Parathyroid adenoma (tissue), 2 donors: Measurements from ENCODE around the gene TRAM2.

ENCODE experiments used
- H2AFZ ChIP-seq: fragments of 300-600 bp; sonication (generic); one replicate; pipeline ENCODE4 v1.7.0; 2017; ENCODE audit warnings: antibody characterized with exemption, mild to moderate bottlenecking
- H3K27ac ChIP-seq: fragments of 300-600 bp; sonication (generic); one replicate; pipeline ENCODE4 v1.7.0; 2017
- H3K27me3 ChIP-seq: fragments of 300-600 bp; sonication (generic); one replicate; pipeline ENCODE4 v1.7.0; 2017; ENCODE audit warnings: low read length; ENCODE audit not compliant: control insufficient read depth, insufficient read depth
- H3K36me3 ChIP-seq: fragments of 300-600 bp; sonication (generic); one replicate; pipeline ENCODE4 v1.7.0; 2017; ENCODE audit warnings: low read length; ENCODE audit not compliant: control insufficient read depth, insufficient read depth
- H3K4me1 ChIP-seq: fragments of 300-600 bp; sonication (generic); one replicate; pipeline ENCODE4 v1.7.0; 2017; ENCODE audit warnings: control low read depth
- H3K4me2 ChIP-seq: fragments of 300-600 bp; sonication (generic); one replicate; pipeline ENCODE4 v1.7.0; 2017; ENCODE audit warnings: low read length
- H3K4me3 ChIP-seq: fragments of 300-600 bp; sonication (generic); one replicate; pipeline ENCODE4 v1.7.0; 2017; ENCODE audit warnings: low read depth, low read length
- H3K79me2 ChIP-seq: fragments of 300-600 bp; sonication (generic); one replicate; pipeline ENCODE4 v1.7.0; 2017; ENCODE audit warnings: control low read depth
- H3K9ac ChIP-seq: fragments of 300-600 bp; sonication (generic); one replicate; pipeline ENCODE4 v1.7.0; 2017; ENCODE audit warnings: mild to moderate bottlenecking
- H3K9me3 ChIP-seq: fragments of 300-600 bp; sonication (generic); one replicate; pipeline ENCODE4 v1.7.0; 2017; ENCODE audit warnings: low read length; ENCODE audit not compliant: control insufficient read depth
- TF ChIP-seq, protein P1 (sequence below): fragments of 300-600 bp; sonication (generic); IDR thresholded peaks from one replicate; pipeline ENCODE4 v1.7.0; 2017; ENCODE audit warnings: antibody characterized with exemption, mild to moderate bottlenecking
- donor health status: primary hyperparathyroidism.

TRAM2 gene

DNA sequence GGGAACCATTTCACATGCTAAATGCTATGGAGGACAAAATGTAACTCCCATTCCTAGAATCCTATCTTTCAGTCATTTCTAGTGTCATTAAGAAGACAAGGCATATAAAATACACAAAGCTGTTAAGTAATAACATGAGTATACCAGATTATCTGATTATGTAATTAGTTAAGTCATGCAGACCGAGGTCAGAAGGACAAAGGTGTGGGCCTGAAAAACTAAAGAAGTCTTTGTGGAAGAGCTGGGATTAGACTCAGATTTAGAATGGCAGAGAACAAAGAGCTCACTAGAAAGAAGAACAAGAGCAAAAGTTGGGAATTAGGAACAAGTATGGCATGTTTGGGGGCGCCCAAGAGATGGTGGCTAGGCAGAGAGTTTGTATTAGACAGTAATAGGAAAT, 119.8 kb downstream of the TRAM2 start:
- H3K36me3 ChIP-seq = no peaks in the 10 kb centered on the region
- H3K79me2 ChIP-seq = no peaks in the 10 kb centered on the region
- TF ChIP-seq, protein P1, sequence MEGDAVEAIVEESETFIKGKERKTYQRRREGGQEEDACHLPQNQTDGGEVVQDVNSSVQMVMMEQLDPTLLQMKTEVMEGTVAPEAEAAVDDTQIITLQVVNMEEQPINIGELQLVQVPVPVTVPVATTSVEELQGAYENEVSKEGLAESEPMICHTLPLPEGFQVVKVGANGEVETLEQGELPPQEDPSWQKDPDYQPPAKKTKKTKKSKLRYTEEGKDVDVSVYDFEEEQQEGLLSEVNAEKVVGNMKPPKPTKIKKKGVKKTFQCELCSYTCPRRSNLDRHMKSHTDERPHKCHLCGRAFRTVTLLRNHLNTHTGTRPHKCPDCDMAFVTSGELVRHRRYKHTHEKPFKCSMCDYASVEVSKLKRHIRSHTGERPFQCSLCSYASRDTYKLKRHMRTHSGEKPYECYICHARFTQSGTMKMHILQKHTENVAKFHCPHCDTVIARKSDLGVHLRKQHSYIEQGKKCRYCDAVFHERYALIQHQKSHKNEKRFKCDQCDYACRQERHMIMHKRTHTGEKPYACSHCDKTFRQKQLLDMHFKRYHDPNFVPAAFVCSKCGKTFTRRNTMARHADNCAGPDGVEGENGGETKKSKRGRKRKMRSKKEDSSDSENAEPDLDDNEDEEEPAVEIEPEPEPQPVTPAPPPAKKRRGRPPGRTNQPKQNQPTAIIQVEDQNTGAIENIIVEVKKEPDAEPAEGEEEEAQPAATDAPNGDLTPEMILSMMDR = no peak
- no peaks in the 10 kb centered on the region for H3K27me3 ChIP-seq
- H3K9me3 ChIP-seq = no peaks in the 10 kb centered on the region
- no peaks in the 10 kb centered on the region for H3K4me1 ChIP-seq
- H3K4me2 ChIP-seq = no peak overlapping the region
- no peak overlapping the region for H2AFZ ChIP-seq
- no peak overlapping the region for H3K4me3 ChIP-seq
- no peak overlapping the region for H3K27ac ChIP-seq
- H3K9ac ChIP-seq = no peak overlapping the region

GRCh38 chr6:52454556-52454955, 122.3 kb downstream of the TRAM2 start:
- no peak overlapping the region for H3K4me3 ChIP-seq
- no peaks in the 10 kb centered on the region for H3K9me3 ChIP-seq
- H3K79me2 ChIP-seq = no peaks in the 10 kb centered on the region
- no peak overlapping the region for H2AFZ ChIP-seq
- no peaks in the 10 kb centered on the region for H3K36me3 ChIP-seq
- TF ChIP-seq, protein P1 = no peak
- no peak overlapping the region for H3K4me2 ChIP-seq
- no peak overlapping the region for H3K27ac ChIP-seq
- H3K9ac ChIP-seq = no peak overlapping the region
- H3K27me3 ChIP-seq = no peaks in the 10 kb centered on the region
- H3K4me1 ChIP-seq = peaks cover 12% of the 10 kb centered on the region
